ENCODE results near the gene MYO9B. TPM values are rescaled to one million over a fixed set of nuclear protein-coding genes. Genes with fewer than 3 reads are reported as not detected.
A peak's percentile ranks its signal among the peaks of the same experiment; 100 is the strongest.

MYO9B gene, protein sequence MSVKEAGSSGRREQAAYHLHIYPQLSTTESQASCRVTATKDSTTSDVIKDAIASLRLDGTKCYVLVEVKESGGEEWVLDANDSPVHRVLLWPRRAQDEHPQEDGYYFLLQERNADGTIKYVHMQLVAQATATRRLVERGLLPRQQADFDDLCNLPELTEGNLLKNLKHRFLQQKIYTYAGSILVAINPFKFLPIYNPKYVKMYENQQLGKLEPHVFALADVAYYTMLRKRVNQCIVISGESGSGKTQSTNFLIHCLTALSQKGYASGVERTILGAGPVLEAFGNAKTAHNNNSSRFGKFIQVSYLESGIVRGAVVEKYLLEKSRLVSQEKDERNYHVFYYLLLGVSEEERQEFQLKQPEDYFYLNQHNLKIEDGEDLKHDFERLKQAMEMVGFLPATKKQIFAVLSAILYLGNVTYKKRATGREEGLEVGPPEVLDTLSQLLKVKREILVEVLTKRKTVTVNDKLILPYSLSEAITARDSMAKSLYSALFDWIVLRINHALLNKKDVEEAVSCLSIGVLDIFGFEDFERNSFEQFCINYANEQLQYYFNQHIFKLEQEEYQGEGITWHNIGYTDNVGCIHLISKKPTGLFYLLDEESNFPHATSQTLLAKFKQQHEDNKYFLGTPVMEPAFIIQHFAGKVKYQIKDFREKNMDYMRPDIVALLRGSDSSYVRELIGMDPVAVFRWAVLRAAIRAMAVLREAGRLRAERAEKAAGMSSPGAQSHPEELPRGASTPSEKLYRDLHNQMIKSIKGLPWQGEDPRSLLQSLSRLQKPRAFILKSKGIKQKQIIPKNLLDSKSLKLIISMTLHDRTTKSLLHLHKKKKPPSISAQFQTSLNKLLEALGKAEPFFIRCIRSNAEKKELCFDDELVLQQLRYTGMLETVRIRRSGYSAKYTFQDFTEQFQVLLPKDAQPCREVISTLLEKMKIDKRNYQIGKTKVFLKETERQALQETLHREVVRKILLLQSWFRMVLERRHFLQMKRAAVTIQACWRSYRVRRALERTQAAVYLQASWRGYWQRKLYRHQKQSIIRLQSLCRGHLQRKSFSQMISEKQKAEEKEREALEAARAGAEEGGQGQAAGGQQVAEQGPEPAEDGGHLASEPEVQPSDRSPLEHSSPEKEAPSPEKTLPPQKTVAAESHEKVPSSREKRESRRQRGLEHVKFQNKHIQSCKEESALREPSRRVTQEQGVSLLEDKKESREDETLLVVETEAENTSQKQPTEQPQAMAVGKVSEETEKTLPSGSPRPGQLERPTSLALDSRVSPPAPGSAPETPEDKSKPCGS (N-terminal part only)
- 25.0 and 27.5 TPM in 2 replicates for total RNA-seq (2014; rRNA removed; shearing (Covaris generic))

DNA sequence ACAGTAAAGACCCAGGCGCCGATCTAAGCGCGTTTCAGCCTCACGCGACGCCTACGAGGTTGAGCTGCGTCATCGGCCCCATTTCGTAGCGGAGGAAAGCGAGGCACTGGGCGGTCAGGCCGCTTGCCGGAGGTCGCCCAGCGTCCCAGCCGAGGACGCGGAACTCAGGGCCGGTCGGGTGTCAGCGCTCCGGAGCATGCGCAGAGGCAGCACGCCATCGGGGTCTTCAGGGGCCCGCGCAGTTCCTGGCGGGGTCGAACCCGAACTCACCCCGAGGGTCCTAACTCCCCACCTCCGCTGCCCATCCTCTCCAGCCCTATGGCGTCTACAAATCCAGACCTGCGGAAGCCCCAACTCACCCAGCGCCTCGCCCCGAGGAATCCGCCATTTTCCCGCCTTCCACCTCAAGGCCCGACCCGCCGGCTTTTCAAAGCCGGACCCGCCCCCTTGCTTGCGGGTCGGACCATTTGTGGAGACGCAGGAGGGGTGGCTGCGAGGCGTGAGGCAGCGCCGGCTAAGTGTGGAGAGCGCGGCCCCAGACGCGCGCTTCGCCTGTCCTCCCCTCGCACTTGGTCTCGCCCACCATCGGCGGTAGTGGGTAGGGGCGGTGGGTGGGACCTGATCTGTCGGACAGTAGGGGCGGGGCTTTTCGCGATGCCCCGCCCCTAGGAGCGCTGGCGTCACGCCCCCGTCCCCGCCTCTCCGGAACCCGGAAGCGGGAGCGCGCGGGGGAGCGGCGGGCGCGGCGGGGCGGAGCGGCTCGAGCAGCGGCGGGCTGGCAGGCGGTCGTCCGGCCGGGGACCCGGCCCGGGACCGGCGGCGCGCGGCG is at the start of gene MYO9B, which contains the start of gene HAUS8:
Gene MYO9B (plus strand): TSS at position 743 of the 829 bp plus-strand sequence. CDS start 25,941 bp downstream, outside the sequence.
Gene HAUS8 (minus strand): TSS at position 418 of the 829 bp plus-strand sequence. CDS start 30 bp downstream, at position 388.
- peak; percentile 100 for DNase-seq (ENCODE audit: low read depth)

DNA sequence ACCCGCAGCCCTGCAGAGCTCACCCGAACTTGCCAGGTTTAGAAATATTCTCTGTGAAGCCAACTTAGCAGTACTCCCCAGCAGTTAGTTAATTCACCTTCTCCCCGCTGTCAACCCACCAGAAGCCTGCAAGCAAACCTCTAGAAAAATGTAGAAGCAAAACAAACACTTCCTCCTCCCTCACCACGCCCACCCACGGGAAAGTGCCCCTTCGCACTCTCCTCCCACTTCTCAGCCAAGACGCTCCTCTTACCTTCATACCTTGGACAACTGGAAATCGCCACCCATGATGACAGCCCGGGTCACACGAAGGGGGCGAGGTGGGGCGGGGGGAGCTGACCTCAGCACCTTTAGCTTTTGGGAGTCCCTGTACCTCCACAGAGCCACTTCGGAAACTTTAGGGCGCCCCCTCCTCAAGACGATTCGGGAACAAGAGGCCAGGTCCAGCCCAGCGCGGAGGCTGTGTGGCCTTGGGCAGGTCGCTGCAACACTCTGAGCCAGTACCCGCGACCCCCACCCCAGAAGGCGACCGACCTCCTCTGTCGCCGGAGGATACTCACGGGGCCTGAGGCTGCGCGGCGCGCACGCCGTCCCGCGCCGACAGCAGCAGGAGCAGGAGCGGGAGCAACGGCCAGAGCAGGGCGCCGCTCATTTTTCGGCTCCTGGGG is 49.5 kb upstream of the MYO9B start:
- DNase-seq (ENCODE audit: low read depth) = no peak

DNA sequence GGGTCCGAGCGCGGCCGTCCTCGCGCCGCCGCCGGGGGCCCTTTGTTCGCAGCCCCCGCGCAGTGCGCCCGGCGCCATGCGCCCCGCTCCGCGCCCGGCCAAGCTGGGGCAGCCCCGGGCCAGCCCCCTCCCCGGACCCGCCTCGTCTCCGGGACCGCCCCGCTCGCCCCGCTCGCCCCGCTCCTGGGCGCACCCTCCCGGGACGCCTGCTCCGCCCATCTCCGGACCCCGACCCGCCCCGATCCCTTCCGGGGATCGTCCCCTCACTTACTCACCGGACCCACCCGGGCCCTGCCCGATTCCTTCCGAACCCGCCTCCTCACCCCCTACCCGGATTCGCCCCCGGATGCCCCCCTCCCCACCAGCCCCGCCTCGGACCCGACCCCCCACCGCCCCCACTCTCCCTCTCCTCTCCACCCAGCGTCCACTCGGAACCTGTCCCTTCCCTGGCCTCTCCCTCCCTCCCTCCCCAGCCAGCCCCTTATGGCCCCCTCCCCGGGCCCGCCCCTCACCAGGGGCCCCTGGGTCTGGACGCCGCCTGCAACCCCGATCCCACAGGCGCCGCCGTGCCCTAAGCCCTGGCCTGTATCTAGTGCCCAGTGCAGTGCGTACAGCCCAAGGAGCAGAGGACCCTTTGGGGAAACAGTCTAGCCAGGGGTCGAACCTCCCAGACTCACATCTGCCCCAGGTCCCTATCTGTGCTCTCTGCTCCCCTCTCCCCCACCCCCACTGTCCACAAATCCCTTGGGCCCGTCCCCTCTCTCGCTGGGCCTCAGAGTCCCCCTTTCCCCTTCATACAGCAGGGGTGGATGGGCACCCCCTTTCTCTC is 48.7 kb upstream of the MYO9B start, which contains the start of gene CPAMD8:
Gene CPAMD8 (minus strand): TSS at position 105 of the 829 bp plus-strand sequence. CDS start 168 bp downstream, outside the sequence.
- no peak for DNase-seq (ENCODE audit: low read depth)

DNA sequence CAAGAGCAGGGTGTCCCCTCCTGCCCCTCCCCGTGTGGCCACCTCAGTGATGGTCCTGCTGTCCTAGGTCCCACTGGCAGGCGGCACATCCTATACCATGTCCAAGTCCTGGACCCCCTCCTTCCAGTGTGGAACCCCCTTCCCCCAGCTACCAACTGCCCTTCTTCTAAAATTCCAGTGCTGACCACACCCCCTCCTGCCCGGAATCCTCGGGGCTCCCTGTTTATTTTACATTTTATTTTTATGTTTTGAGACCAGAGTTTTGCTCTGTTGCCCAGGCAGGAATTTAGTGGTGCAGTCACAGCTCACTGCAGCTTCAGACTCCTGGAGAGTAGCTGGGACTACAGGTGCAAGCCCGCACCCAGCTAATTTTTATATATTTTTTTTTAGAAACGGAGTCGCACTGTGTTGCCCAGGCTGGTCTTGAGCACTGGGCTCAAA is 48.0 kb upstream of the MYO9B start:
- DNase-seq (ENCODE audit: low read depth) = no peak

DNA sequence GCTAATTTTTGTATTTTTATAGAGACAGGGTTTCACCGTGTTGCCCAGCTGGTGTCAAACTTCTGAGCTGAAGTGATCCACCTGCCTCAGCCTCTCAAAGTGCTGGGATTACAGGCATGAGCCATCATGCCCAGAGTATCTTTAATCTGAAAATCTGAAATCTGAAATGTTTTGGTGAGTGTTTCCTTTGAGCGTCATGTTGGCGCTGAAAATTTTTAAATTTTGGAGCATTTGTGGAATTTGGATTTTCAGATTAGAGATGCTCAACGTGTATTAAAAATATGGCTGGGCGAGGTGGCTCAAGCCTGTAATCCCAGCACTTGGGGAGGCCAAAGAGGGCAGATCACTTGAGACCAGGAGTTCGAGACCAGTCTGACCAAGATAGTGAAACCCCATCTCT is 43.8 kb upstream of the MYO9B start:
- no peak for DNase-seq (ENCODE audit: low read depth)

DNA sequence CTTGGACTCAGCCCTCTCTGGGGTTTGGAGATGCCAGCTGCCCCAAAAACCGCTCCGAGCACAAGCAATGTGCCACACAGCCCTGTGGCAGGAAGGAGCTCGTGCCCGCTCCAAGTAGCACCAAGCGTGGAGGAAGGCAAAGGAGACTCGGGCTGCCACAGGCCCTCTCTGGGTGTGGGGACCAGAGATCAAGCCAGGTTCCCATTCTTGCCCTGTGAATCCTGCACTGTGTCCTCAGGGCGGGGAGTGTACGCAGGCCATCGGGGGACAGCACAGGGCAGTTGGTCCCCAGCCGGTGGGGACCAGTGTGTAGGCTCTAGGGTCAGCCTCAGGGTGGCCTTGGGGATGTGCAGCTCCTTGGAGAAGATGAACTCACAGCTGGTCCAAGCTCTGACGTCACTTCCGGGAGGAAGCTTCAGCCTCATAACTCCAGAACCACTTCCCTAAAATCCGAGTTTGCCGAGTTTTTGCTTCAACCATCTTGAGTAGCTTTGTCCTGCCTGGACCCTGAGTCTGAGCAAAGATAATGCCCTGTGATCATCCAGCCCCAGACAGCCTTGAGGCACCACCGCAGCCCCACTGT is 39.6 kb upstream of the MYO9B start:
- peak; percentile 41 for DNase-seq (ENCODE audit: low read depth)

DNA sequence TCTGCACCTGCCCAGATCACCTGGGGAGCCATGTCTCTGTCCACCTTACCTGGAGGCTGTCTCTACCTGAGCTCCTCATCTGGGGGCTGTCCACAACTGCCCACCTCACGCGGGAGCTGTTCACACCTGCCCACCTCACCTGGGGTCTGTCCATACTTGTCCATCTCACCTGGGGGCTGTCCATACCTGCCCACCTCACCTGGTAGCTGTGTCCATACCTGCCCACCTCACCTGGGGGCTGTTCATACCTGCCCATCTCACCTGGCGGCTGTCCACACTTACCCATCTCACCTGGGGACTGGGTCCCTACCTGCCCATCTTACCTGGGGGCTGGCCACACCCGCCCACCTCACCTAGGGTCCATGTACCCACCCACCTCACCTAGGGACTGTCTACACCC is 38.9 kb upstream of the MYO9B start:
- DNase-seq (ENCODE audit: low read depth) = no peak

DNA sequence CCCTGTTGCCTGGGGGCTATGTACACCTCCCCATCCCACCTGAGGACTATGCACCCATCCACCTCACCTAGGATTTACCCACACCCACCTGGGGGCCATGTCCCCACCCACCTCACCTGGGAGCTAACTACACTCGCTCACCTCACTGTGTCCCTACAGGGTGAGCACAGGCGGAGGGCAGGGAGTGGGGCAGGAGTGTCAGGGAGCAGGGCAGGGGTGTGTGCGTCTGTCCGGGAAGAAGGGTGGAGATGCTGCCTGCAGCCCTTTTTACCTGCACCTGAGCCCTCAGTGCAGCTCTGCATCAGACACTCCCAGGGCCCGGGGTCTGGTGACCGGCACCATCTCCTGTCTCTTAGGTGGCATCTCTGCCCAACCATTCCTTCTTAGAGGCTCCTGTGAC is 38.4 kb upstream of the MYO9B start:
- no peak for DNase-seq (ENCODE audit: low read depth)

DNA sequence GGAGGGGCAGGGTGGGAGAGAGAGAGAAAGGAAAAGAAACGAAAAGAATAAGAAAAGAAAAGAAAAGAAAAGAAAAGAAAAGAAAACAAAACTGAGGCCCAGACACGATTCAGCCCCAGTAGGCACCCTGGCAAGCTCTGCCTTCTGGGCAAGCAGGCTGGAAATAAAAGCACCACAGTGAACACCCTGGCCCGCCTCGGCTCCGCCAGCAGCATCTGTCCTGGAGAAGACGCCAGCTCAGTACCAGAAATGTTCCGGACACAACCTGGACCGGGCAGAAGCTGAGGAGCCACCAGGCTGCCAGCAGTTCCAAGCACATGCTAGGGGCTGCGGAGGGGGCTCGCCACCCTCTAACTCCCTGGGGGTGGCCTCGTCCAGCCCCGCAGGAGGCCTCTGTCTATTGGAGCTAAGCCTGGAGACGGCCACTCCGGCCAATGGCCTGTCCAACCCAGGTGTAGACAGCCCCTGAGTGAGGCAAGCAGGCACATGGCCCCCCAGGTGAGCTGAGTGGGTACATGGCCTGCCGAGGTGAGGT is 37.5 kb upstream of the MYO9B start:
- DNase-seq (ENCODE audit: low read depth) = no peak

DNA sequence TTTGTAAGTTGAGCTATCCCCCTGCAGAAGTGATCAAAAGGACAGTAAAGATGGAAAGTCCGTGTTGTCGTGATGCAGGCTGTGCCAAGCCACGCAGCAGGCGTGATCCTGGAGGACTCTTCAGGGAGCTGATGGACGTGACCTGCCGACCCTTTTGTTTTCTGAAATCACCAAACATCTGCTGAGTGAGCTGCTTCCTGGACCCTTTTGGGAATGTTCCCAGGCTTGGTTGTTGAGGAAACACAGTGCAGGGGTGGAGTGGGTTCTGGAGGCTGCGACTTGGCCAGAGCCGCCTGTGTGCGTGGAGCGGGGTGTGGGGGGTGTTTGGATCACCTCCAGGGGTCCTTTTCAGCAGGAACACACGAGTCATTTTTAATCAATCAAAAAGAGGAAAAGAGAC is 33.6 kb upstream of the MYO9B start:
- no peak for DNase-seq (ENCODE audit: low read depth)

DNA sequence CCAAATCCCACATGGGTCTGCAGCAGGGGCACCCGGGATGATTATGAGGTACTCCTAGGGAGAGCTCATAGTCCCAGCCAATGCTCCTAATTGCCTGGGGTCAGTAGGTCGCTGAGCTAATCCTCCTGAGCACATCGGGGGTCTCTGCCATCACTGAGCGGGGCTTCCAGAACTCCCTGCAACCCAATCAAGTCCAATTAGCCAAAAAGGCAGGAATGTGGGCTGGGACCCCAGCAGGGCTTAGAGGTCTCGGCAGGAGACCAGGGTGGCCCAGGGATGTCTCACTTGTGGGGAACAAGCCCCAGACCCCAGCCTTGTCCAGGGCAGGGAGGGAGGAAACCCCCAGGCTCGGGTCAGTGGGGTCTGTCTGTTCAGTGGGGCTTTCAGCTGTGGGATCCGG is 31.8 kb upstream of the MYO9B start:
- no peak for DNase-seq (ENCODE audit: low read depth)

DNA sequence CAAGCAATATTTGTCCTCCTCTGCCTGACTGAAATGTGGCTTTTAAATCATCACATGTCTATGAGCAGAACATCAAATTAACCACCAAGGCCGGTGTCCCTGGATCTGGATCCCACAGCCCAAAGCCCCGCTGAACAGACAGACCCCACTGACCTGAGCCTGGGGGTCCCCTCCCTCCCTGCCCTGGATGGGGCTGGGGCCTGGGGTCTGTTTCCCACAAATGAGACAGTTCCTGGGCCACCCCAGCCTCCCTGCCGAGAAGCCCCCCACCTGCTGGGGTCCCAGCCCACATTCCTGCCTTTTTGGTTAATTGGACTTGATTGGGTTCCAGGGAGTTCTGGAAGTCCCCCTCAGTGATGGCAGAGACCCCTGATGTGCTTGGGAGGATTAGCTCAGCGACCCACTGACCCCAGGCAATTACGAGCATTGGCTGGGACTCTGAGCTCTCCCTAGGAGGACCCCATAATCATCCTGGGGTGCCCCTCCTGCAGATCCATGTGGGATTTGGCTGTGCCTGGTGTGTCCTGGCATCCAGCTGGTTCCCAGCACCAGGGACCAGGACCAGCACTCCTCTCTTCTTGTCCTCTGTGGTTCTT is 29.6 kb upstream of the MYO9B start:
- no peak for DNase-seq (ENCODE audit: low read depth)

DNA sequence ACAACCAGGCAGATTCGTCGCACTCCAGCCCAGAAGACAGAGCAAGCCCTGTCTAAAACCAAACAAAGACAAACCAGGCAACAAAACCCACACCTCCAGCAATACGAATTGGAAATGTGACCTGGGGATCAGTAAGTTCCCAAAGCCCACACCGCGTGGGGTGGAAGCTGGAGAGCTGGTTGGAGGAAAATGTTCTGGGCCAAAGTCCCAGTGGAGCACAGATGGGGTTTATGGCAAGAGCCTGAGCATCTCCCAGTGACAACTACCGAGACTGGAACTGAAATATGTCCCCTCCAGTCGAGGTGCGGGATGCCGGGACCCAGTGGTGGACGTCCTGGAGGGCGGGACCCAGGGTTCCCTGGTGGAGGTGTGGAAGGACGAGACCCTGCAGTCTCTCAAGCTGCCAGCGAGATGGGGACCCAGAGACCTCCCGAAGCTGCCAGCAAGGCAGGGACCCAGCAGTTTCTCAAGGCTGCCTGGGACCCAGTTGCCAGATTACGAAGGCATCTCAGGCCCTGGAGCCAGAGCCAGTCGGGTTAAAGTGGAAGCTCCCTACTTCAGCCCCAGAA is 26.6 kb upstream of the MYO9B start:
- DNase-seq (ENCODE audit: low read depth) = no peak

DNA sequence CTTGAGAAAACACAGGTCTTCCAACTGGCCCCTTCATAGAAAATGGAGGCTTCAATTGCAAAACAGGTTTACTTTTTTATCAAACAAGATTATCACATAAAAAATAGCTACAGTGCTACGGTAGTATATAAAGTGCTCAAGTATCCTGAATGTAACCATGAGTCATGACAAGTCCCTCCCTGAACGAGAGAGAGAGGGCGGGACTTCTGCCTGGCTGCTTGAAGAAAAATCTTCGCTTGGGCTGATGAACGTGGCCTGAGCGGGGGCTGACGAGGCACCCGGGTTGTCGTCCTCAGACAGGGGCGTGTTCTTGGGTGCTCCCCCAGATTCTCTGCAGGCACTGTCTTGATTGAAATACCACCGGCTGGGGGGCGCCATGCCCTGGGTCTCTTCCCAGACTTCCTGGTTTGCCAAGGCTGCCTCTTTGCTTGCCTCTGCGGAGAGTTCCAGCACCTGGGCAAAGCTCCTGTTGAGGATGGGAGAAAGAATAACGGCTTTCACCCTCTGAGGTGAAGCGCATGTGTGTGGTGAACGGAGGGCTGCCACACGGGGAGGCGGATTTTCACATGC is 25.8 kb upstream of the MYO9B start:
- DNase-seq (ENCODE audit: low read depth) = peak; percentile 39

DNA sequence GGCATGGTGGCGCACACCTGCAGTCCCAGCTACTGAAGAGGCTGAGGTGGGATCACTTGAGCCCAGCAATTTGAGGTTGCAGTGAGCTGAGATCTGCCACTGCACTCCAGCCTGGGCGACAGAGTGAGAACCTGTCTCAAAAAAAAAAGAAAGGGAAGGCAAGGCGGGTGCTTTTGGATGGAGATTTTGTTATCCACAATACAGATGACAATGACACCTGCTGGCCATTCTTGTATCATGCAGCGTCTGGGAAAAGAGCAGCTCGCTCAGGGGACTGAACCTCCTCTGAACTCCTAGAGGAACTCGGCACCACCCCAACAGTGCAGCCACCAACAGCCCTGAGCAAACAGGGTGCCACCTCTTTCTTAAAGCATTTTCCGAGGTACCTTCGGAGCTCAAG is 23.1 kb upstream of the MYO9B start:
- DNase-seq (ENCODE audit: low read depth) = peak; percentile 38

DNA sequence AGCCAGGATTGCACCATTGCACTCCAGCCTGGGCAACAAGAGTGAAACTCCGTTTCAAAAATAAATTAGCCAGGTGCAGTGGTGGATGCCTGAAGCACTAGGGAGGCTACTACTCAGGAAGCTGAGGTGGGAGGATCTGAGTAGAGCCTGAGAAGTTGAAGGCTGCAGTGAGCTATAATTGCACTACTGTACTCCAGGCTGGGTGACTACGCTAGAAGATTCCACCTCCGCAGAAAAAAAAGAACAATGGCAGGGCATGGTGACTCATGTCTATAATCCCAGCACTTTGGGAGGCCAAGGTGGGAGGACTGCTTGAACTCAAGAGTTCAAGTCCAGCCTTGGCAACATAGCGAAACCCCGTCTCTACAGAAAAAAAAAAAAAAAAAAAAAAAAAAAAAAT is 20.8 kb upstream of the MYO9B start:
- peak; percentile 35 for DNase-seq (ENCODE audit: low read depth)

DNA sequence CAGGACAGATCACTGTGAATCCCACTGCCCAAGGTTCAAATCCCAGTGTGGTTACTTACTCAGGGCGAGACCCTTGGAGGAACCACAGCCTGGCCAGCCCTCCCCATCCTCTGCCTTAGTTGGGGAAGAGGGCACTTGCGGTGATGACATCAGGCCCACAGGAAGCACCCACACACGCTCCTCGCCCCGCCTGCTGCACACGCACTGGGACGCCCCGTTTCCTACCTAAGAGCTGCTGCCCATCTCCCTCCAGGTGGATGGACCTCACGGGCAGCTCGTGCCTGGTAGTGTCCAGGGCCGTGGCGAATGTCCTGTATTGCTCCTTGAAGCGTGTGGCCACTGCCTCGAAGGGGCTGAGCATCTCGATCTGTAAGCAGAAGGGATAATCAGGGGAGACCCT is 19.9 kb upstream of the MYO9B start:
- no peak for DNase-seq (ENCODE audit: low read depth)

All from Daoy (cell line).